ENCODE data around the gene KCNE3. TPM values are rescaled to one million over a fixed set of nuclear protein-coding genes. Genes with fewer than 3 reads are reported as not detected.

The KCNE3 gene
- total and polyA plus RNA-seq, 2 experiments from 2014 or later: 0.11 to 0.38 TPM

- H3K27ac ChIP-seq: no peak overlapping the region
- no peaks in the 10 kb centered on the region for H3K36me3 ChIP-seq (ENCODE audit: low read depth)
- TF ChIP-seq EZH2 (IDR thresholded peaks at IDR 0.05; ENCODE audit: insufficient read depth, poor library complexity, severe bottlenecking) (no peak), EZH2phosphoT487 (IDR thresholded peaks at IDR 0.05; ENCODE audit: insufficient read depth, low read depth) (no peak)
- no peaks in the 10 kb centered on the region for H4K20me1 ChIP-seq (ENCODE audit: insufficient read depth)
- no peaks in the 10 kb centered on the region for H3K9me3 ChIP-seq (ENCODE audit: low read depth)
- H3K4me1 ChIP-seq (ENCODE audit: insufficient read depth): no peaks in the 10 kb centered on the region
- no peak overlapping the region for H3K4me2 ChIP-seq (ENCODE audit: unreplicated experiment)
- no peaks in the 10 kb centered on the region; the same call in 1 of the 2 replicates for H3K27me3 ChIP-seq (replicated peaks; ENCODE audit: insufficient read depth)
- no peaks in the 10 kb centered on the region for H3K79me2 ChIP-seq (ENCODE audit: insufficient read depth)
- no peak overlapping the region for H3K9ac ChIP-seq
- H2AFZ ChIP-seq: no peak overlapping the region
- in situ Hi-C loops (cut with MboI): no loop called here
- H3F3A ChIP-seq (ENCODE audit: insufficient read depth): no peaks in the 10 kb centered on the region
- H3K4me3 ChIP-seq: no peak overlapping the region
- WGBS, 2 experiments (ENCODE audit: low coverage in 1 of 2, low lambda C conversion rate in 2 of 2, missing lambda C conversion rate in 2 of 2): 10 to 33% methylated on average over 1 of the region's 1 CpG
- H3K9me2 ChIP-seq (ENCODE audit: insufficient read depth): no peaks in the 10 kb centered on the region
- no peak for DNase-seq
These were observed 7.0 kb upstream of the KCNE3 start for GRCh38 chr11:74474316-74474715.

GRCh38 chr11:74473382-74474173 lies 6.2 kb upstream of the KCNE3 start:
- Histone ChIP-seq H3K9me3 (ENCODE audit: low read depth) (no peaks in the 10 kb centered on the region), H3K27ac (no peak overlapping the region), H3K36me3 (ENCODE audit: low read depth) (no peaks in the 10 kb centered on the region), H4K20me1 (ENCODE audit: insufficient read depth) (no peaks in the 10 kb centered on the region), H3K4me2 (ENCODE audit: unreplicated experiment) (no peak overlapping the region), H2AFZ (no peak overlapping the region), H3K27me3 (replicated peaks; ENCODE audit: insufficient read depth) (peaks cover 1% of the 10 kb centered on the region; the same call in 1 of the 2 replicates), H3F3A (ENCODE audit: insufficient read depth) (no peaks in the 10 kb centered on the region), H3K9ac (no peak overlapping the region), H3K4me1 (ENCODE audit: insufficient read depth) (no peaks in the 10 kb centered on the region), H3K79me2 (ENCODE audit: insufficient read depth) (no peaks in the 10 kb centered on the region), H3K4me3 (no peak overlapping the region), H3K9me2 (ENCODE audit: insufficient read depth) (no peaks in the 10 kb centered on the region)
- DNase-seq: no peak
- in situ Hi-C loops (cut with MboI): no loop called here
- TF ChIP-seq EZH2 (IDR thresholded peaks at IDR 0.05; ENCODE audit: insufficient read depth, poor library complexity, severe bottlenecking) (no peak), EZH2phosphoT487 (IDR thresholded peaks at IDR 0.05; ENCODE audit: insufficient read depth, low read depth) (no peak)
- WGBS, 2 experiments (ENCODE audit: low coverage in 1 of 2, low lambda C conversion rate in 2 of 2, missing lambda C conversion rate in 2 of 2): 42 to 52% methylated on average over 9 to 10 of the region's 10 CpGs

- H3K9me2 ChIP-seq (ENCODE audit: insufficient read depth): no peaks in the 10 kb centered on the region
- H3K9ac ChIP-seq: no peak overlapping the region
- no peak overlapping the region for H3K4me2 ChIP-seq (ENCODE audit: unreplicated experiment)
- no peaks in the 10 kb centered on the region for H3K79me2 ChIP-seq (ENCODE audit: insufficient read depth)
- H4K20me1 ChIP-seq (ENCODE audit: insufficient read depth): no peaks in the 10 kb centered on the region
- H3K9me3 ChIP-seq (ENCODE audit: low read depth): no peaks in the 10 kb centered on the region
- TF ChIP-seq EZH2 (IDR thresholded peaks at IDR 0.05; ENCODE audit: insufficient read depth, poor library complexity, severe bottlenecking) (no peak), EZH2phosphoT487 (IDR thresholded peaks at IDR 0.05; ENCODE audit: insufficient read depth, low read depth) (no peak)
- H3K27me3 ChIP-seq (replicated peaks; ENCODE audit: insufficient read depth): peaks cover 9% of the 10 kb centered on the region; the same call in 1 of the 2 replicates
- no peak overlapping the region for H2AFZ ChIP-seq
- no peak overlapping the region for H3K4me3 ChIP-seq
- no peaks in the 10 kb centered on the region for H3F3A ChIP-seq (ENCODE audit: insufficient read depth)
- no peak overlapping the region for H3K27ac ChIP-seq
- no peaks in the 10 kb centered on the region; the same call in 1 of the 2 replicates for H3K4me1 ChIP-seq (ENCODE audit: insufficient read depth)
- WGBS, 2 experiments (ENCODE audit: low coverage in 1 of 2, low lambda C conversion rate in 2 of 2, missing lambda C conversion rate in 2 of 2): 52 to 53% methylated on average over 5 of the region's 5 CpGs
- H3K36me3 ChIP-seq (ENCODE audit: low read depth): no peaks in the 10 kb centered on the region
- no peak for DNase-seq
- in situ Hi-C loops (cut with MboI): no loop called here
These were observed 4.5 kb upstream of the KCNE3 start for GRCh38 chr11:74471668-74472429.

GRCh38 chr11:74471037-74471436 lies 3.7 kb upstream of the KCNE3 start:
- Histone ChIP-seq H3F3A (ENCODE audit: insufficient read depth) (no peaks in the 10 kb centered on the region), H2AFZ (no peak overlapping the region), H3K79me2 (ENCODE audit: insufficient read depth) (no peaks in the 10 kb centered on the region), H3K27me3 (replicated peaks; ENCODE audit: insufficient read depth) (peaks cover 9% of the 10 kb centered on the region; the same call in 1 of the 2 replicates), H3K9me3 (ENCODE audit: low read depth) (no peaks in the 10 kb centered on the region), H3K9ac (no peak overlapping the region), H3K4me2 (ENCODE audit: unreplicated experiment) (no peak overlapping the region), H3K27ac (no peak overlapping the region), H3K9me2 (ENCODE audit: insufficient read depth) (no peaks in the 10 kb centered on the region), H3K4me3 (no peak overlapping the region), H3K4me1 (ENCODE audit: insufficient read depth) (no peaks in the 10 kb centered on the region; the same call in 1 of the 2 replicates), H4K20me1 (ENCODE audit: insufficient read depth) (no peaks in the 10 kb centered on the region), H3K36me3 (ENCODE audit: low read depth) (no peaks in the 10 kb centered on the region)
- 83 to 91% methylated on average over 1 of the region's 1 CpG for WGBS, 2 experiments (ENCODE audit: low coverage in 1 of 2, low lambda C conversion rate in 2 of 2, missing lambda C conversion rate in 2 of 2)
- TF ChIP-seq EZH2 (IDR thresholded peaks at IDR 0.05; ENCODE audit: insufficient read depth, poor library complexity, severe bottlenecking) (no peak), EZH2phosphoT487 (IDR thresholded peaks at IDR 0.05; ENCODE audit: insufficient read depth, low read depth) (no peak)
- no peak for DNase-seq
- in situ Hi-C loops (cut with MboI): no loop called here
